Measurements from ENCODE around the gene PLCB1.
"Not testable (repeated sequence)": the region's sequence is repeated elsewhere in the genome, so short reads cannot be mapped to it uniquely, and the experiment has no call there.

PLCB1 gene

GRCh38 chr20:8097307-8097706 is 34.8 kb upstream of the PLCB1 start:
- no peak overlapping the region for H3K4me3 ChIP-seq (ENCODE audit: low read depth, low read length)
- TF ChIP-seq CTCF (IDR thresholded peaks at IDR 0.05; ENCODE audit: low read depth, low read length, missing control alignments), result no peak
- DNase-seq (ENCODE audit: low read depth), result no peak

GRCh38 chr20:8104252-8104651 is 27.8 kb upstream of the PLCB1 start:
- no peak for TF ChIP-seq CTCF (IDR thresholded peaks at IDR 0.05; ENCODE audit: low read depth, low read length, missing control alignments)
- H3K4me3 ChIP-seq (ENCODE audit: low read depth, low read length), result no peak overlapping the region

GRCh38 chr20:8114612-8115011 is 17.5 kb upstream of the PLCB1 start:
- not testable (repeated sequence) for H3K4me3 ChIP-seq (ENCODE audit: low read depth, low read length); DNase-seq (ENCODE audit: low read depth)

More at GRCh38 chr20:8104252-8104651, 27.8 kb upstream of the PLCB1 start:
- DNase-seq (ENCODE audit: low read depth), result no peak

- no peak for DNase-seq (ENCODE audit: low read depth)
- TF ChIP-seq CTCF (IDR thresholded peaks at IDR 0.05; ENCODE audit: low read depth, low read length, missing control alignments), result no peak
- no peak overlapping the region for H3K4me3 ChIP-seq (ENCODE audit: low read depth, low read length)
These were observed 16.6 kb upstream of the PLCB1 start for GRCh38 chr20:8115436-8115835.

GRCh38 chr20:8116067-8116811 is 15.8 kb upstream of the PLCB1 start:
- no peak for DNase-seq (ENCODE audit: low read depth)
- no peak for TF ChIP-seq CTCF (IDR thresholded peaks at IDR 0.05; ENCODE audit: low read depth, low read length, missing control alignments)
- no peak overlapping the region for H3K4me3 ChIP-seq (ENCODE audit: low read depth, low read length)

GRCh38 chr20:8117636-8118035 is 14.4 kb upstream of the PLCB1 start:
- H3K4me3 ChIP-seq (ENCODE audit: low read depth, low read length), result no peak overlapping the region
- no peak for TF ChIP-seq CTCF (IDR thresholded peaks at IDR 0.05; ENCODE audit: low read depth, low read length, missing control alignments)
- DNase-seq (ENCODE audit: low read depth), result no peak

- H3K4me3 ChIP-seq (ENCODE audit: low read depth, low read length), result no peak overlapping the region
- no peak for DNase-seq (ENCODE audit: low read depth)
- TF ChIP-seq CTCF (IDR thresholded peaks at IDR 0.05; ENCODE audit: low read depth, low read length, missing control alignments), result no peak
These were observed 14.0 kb upstream of the PLCB1 start for GRCh38 chr20:8118039-8118438.
